IPS DF 4.7 (cell line): Measurements from ENCODE around the gene TBC1D7.
A peak's percentile ranks its signal among the peaks of the same experiment; 100 is the strongest.
"Not testable (repeated sequence)": the region's sequence is repeated elsewhere in the genome, so short reads cannot be mapped to it uniquely, and the experiment has no call there.

Experiments used
- DNase-seq: peaks from one replicate; pipeline ENCODE4 v3.0.0-alpha.2; 2013; ENCODE audit warnings: low spot score; ENCODE audit errors: extremely low read depth

TBC1D7 gene

DNA sequence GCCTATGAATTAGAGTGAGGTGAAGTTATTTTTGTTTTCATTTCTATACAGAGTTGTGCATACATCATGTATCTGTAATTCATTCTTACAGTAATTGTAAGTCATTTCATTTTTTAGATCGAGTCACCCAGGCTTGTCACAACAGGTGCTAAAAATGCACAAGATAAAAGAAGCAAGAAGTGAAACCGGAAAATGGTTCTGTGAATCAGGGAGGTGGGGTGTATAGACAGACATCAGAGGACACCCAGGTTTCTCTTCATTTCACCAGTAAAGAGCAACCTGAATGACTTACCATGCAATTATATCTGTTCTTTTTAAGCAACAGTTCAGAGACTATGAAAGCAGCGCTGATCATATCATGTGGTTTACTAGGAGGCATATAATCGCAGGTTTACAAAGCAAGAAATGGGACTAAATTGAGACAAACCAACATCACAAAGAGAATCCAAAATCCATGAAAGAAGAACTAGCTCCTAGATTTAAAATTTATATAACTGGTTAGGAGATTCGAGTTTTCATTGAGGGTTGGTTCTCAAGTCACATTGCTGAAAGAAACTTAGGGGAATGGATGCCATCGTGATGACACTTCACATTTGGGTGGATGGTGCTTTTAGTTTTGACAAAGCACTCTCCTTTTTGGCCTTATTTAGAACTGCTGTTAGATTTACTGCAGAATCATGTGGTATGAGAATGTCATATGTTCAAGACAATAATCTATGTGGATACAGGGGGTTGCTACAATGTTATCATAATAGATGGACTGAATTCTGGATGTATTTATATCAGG is 27.9 kb upstream of the TBC1D7 start:
- no peak for DNase-seq

DNA sequence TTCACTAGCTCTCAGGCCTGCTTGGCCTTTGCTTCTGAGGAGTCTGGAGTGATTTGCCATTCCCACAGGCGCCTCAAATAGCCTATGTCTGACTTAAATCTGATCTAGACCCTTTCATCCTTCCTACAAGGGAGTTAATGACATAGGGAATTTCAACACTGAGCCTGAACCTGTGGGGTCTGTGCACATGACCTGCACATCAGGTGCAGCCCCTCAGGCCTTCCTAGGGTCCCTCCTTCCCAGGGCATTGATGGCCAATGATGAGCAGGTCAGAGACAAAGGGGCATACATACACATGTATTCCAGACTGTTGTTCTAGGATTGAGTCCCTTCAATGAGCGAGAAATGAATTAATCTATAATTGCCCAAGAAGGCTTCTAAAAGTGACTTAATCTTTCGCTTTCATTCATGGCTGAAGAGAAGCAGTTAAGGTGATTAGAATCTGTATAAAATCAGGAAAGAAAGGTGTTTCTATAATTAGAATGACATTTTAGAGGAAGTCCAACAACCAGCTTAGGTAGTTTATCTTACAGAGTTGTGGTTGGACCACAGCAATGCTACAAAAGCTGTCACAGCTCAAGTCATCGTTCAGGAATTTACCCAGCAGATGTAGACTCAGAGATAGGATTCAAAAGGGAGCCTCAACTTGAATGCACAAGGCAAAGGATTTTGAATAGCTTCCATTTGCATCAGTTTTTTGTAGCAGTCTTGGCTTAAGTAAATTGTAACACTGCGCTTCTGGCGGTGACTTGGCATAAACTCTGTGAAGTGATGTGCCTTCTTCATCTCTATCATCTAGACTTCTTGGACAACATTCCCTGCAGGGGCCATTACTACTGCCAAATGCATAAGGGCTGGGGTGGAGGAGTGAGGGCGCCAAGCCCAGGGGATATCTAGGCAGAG is 27.0 kb upstream of the TBC1D7 start:
- DNase-seq = no peak

DNA sequence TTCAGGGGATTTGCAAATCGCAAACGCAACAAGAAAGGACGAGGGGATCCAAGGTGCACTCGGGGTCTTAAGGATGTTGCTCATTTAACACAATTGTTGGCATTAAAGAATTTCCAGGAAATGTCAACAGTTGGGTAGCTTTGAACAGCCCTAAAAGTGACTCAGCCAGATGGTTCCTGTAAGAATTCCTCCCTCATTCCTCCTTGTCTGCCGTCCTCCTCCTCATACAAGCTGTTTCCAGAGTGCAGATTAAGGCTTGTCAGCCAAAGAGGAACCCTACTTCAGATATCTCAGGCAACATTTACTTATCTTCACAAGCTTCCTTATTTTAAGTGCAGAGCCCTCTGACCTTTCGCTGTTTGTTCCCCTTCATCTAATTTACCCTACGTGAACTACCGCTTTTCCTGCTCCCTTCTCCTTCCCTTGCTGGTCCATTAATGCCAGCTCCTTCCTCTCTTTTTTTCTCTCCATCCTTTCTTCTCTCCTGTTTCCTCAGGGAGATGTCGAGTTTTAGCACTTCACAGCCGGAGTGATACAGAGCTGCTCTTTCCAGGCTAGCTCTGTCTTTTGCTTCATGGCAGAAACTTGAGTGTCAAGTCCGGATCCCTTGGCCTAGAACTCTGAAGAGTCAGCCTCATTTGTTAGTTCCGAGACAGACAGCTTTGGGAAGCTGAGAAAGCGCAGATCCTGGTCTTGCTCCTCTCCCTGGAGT is 26.1 kb upstream of the TBC1D7 start:
- DNase-seq = no peak

DNA sequence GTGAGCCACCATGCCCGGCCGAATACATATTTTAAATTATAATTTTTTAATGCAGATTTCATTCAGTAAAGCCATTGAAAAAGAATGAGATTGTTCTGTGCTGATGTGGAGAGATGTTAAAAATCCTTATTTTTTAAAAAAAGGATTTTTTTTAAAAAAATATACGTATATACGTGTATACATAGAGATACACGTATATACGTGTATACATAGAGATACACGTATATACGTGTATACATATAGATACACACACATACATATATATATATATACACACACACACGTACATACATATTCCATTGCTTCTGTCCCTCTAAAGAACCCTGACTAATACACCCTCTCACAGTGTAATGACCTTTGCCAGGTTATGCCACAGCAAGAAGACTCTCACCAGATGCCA is 23.8 kb upstream of the TBC1D7 start:
- no peak for DNase-seq

DNA sequence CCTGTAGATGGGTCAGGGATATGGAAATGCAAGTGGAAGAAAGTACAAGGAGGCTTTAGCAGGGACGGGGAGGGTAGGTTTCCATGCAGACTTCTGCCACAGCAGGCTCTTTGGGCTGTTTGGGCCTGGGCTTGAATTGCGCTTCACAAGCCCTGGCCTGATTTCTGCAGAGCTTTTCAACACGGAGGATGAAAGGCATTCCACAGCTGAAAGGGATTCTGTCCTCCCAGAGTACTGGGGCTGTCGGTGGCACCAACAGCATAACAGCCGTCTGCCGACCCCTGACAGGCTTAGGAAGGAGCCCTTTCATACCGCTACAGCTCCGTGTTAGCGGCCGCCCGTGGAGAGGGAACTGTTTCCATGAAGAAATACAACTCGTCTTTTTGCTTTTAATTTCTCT is 22.9 kb upstream of the TBC1D7 start:
- no peak for DNase-seq

DNA sequence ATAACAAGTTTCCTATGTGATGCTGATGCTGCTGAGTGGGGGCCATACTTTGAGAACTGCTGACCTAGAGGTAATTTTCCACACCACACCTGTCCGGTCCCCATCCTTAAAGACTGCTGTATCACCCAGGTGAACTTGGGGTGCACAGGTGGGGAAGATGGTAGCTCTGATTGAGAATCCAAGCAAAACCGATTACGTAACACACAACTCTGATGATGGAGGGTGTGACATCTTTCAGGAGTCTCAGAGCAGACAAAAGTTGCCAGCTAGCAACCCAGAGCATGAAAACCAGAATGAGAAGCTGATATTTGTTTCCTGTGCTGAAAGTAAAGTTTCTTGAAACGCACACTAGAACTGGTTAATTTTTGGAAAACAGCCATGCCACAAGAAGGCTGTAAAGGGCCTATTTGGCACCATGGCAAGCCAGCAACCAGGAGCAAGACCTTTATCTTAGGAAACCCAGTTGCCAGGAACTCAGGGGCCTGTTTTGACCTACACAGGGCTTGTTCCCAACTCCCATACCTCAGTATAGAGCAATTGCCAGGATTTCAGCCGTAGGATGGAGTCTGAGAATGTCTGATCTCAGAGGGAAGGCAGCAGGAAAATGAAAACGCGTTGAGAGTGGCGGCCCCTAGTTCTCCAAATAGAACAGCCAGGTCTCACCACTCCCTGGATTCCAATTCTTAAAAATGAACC is 21.6 kb upstream of the TBC1D7 start:
- no peak for DNase-seq

DNA sequence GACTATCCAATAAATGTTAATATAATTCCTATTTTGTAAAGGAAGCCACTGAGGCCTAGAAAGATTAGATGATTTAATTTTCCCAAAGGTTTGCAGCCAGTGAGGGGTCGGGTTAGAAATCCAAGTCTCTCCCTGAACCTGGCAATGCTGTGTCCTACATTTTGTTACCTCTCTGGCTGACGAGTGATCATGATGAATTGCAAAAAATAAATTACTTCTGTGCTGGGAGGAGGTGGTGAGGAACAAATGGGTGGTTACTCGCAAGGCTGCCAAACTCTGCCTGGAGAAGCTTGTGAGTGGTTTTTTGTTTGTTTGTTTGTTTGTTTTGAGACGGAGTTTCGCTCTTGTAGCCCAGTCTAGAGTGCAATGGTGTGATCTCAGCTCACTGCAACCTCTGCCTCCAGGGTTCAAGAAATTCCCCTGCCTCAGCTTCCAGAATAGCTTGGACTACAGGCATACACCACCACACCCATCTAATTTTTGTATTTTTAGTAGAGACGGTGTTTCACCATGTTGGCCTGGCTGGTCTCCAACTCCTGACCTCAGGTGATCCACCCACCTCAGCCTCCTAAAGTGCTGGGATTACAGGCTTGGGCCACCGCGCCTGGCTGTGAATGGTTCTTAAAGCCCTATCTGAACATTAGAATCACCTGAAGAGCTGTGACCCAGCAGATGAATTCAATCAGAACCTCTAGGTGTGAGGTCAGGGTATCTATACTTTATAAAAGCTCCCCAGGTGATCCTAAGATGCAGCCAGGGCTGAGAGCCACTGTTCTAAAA is 20.2 kb upstream of the TBC1D7 start:
- DNase-seq = no peak

DNA sequence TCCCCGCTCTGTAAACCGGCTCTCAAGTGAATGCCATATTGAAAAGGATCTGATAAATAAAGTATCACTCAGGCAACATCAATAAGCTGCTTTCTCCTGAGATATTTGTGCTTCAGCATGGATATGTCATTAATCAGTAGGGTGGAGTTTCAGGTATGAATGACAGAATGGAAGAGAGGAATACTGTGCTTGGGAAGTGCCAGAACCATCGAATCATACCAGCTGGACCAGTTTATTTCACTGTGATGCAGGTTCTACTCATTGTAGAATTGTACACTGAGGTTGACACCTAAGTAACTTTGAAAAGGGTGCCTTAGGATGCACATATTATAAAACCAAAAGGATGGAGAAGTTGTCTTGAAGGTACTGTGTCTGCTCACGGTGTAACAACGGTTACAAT is 17.9 kb upstream of the TBC1D7 start:
- DNase-seq = no peak

DNA sequence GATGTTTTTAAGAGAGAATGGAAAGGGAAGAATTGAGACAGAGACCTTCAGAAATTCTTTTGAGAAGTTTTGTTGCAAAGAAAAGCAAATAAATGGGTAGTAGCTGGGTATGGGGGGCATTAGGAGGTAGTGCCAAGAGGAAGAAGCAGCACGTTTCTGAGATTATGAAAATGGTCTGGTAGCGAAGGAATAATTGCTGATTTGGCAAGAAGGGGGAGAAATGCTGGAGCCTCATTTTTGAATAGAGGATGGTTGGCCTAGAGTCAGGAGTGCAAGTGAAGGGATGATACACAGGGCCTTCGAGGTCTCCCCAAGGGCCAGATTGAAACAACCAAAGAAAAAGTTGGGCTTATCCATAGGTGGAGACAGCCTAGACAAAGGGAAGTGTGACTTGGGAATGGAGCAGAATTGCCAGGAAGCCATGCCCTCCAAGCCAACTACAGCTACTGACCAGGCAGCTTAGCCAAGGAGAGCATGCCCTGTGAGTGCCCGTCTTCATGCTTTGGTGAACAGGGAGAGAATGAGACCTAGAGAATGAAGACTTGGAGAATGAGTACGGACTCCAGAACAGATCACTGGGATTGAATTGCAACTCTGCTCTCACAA is 14.2 kb upstream of the TBC1D7 start:
- no peak for DNase-seq

DNA sequence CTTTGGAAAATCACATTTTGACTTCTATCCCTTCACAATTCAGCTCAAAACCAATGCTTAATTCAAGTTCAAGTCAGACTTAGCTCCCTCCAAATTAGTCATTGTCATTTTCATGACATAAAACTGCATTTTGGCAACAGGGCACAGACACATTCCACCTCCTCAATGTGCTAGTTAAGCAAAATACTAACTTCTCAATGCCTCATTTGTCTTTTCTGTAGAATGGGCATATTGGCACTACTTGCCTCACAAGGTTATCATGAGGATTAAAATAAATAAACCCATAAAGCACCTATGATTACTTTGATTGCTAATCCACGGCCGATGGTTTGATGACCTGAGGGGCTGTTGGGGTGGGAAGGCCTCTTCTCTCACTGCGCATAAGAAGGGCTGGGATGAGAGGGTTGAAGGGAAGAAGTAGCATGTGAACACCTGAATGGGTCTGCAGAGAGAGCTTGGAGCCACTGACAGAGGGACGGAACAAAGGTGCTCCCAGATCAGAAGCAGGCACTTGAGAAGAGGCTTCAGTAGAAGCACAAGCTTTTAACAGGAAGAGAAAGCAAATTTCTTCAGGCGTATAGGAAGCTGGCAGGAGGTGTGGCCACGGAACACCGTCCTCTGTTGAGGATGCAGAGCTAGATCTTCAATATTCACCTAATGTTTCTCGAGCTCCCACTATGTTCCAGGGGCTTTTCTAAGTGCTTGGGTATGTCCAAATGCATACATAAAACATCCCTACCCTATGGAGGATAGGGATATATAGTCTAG is 11.7 kb upstream of the TBC1D7 start:
- no peak for DNase-seq

DNA sequence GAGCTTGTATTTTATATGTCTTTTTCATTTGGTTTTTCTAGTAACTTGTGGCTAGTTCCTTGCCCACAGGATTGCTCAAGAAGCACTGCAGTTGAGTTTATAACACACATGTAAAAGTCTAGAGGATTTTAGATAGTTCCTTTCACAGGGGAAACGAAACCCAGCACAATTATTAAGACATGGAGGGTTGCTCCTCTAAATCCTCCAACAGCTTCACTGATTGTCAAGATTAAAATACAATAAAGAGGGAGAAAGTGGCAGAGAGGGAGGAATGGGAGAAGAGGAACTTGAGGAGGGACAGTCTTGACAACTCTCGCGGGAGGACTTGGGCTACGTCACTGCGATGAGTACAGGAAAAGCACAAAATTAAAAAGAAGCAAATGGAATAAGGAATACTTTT is 9.7 kb upstream of the TBC1D7 start:
- DNase-seq = no peak

DNA sequence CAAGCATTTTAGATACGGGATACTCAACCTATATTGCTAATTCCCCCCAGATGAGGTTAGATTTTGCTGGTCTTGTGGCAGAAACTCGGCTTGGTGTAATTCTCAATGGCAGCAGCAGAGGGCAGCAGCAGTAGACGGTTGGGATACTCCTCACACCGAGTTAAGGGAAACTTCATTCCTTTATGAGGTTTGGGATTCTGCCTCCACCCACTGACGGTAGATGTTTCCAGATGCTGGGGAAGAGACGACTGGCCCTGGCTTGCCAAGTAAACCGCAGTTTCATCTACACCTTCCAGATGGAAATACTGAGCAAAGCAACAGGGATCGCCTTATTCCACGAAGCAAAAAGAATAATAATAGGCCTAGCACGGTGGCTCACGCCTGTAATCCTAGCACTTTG is 8.2 kb upstream of the TBC1D7 start:
- DNase-seq = peak; percentile 81

DNA sequence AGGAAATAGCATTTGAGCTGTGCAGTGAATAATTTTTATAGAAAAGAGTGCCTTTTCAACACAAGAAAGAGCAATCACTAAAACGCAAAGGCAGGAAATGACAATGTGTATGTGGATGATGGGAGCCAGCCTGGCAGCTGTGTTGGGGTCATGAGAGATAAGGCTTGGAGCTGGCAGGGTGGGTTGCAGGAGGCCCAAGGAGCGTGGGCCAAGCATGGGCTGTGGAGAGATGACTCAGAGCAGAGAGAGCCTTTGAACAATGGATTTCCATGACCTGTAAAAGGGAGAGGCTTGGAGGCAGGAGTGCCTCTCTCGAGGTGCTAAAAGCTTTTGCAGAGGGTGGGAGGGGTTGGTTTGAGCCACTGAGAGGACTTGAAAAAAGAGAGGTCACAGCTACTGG is 6.6 kb upstream of the TBC1D7 start:
- DNase-seq = no peak

DNA sequence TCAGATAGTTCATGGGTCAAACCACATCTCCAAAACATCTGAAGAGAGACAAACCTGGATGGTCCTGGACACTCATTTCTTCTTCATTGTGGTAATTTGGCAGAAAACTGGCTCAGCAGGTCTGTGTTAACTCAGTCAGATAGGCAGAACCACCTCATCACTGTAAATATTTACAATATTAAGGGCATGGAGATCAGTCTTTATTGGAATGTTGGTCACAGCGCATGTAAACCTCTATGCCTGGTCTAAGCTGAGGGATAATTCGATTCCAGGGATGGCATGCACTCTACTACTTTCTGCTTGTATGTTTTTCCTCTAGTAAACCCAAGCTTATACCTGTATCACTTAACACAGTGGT is 4.0 kb upstream of the TBC1D7 start:
- no peak for DNase-seq

DNA sequence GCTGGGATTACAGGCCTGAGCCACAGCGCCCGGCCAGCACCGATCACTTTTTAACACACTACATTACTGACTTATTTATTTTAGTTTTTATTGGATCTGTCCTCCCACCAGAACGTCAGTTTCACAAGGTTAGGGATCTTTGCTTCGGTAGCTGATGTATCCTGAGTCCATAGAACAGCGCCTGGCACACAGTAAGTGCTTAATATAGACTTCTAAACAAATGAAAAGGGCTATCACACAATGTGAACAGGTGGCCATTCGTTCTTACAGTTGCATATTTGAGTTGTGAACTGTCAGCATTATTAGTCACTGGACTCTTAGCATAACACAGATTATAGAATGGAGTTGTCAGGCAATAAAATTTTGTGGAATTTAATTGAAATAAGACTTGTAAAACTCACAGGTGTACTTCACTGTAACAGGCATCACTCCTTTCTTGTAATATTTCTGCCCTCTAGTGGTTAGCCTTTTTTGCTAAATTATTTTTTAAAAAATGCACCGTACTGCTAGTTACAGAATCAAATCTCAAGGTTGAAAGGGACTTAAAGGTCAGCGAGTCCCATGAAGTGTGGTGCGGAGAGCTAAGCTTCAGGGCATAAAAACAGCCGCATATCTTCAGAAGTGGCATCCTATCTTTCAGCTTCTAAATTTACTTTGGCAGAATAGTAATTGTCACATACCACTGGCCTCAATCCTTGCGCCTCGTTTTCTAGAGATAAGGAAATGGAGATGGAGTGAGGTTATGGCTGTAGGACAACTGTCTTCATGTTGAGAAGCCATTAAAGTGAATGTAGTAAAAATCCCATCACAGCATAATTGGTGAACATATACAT is 3.4 kb upstream of the TBC1D7 start:
- DNase-seq = no peak

DNA sequence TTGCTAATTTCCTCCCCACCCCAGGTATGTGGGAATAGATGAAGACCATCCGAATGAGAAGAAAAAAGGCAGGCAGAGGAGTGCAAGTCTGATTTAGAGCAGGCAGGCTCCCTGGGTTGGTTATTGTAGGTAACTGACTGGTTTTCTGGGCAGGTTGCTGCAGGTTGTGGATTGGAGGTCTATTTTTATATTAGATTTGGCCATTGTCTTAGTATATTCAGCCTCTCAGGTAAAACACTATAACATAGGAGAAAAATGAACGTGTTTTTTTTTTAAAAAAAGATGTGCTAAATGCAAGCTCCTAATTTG is 492 bp upstream of the TBC1D7 start:
- no peak for DNase-seq

DNA sequence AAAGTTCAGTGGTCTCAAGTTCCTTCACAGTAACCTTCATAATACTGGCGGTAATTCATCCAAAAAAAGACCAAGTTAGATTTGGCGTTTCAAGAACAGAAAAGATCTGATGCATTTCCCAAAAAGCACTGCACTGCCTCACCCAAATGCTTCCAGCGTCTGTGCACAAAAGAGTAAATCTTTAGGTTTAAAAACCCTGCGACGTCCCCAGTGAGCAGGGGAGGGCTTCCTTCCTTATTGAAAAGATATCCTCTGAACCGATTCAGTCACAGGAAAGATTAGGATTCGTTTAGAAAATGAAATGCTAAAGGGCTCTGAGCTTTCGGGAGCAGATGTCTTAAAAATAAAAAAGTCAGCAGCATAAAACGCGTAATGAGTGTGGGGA is 654 bp downstream of the TBC1D7 start:
- no peak for DNase-seq

DNA sequence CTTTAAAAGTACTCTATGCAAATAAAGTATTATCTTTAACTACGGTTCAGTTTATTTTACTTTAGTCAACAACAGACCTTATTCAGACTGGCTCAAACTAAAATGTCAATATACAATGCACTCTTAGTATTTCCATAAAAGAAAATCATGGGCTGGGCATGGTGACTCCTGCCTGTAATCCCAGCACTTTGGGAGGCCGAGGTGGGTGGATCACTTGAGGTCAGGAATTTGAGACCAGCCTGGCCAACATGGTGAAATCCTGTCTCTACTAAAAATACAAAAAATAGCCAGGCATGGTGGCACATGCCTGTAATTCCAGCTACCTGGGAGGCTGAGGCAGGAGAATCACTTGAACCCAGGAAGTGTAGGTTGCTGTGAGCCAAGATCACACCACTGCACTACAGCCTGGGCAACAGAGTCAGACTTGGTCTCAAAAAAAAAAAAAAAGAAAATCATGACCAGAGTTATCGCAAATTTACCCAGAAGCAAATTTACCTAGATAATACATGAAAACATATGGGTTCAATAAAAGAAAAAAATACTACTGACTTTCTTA is 2.2 kb downstream of the TBC1D7 start:
- not testable (repeated sequence) for DNase-seq
